HG03025 (cell line): ENCODE measurements around the gene BRSK2.

Source experiments
- ATAC-seq: cut with Tn5 transposase; IDR thresholded peaks from one replicate; pipeline ENCODE4 v1.9.1; 2021; ENCODE audit warnings: mild to moderate bottlenecking, moderate library complexity; ENCODE audit not compliant: unreplicated experiment, low FRiP score

Gene BRSK2

GRCh38 chr11:1478011-1478410, 88.3 kb downstream of the BRSK2 start:
- no peak for ATAC-seq

DNA sequence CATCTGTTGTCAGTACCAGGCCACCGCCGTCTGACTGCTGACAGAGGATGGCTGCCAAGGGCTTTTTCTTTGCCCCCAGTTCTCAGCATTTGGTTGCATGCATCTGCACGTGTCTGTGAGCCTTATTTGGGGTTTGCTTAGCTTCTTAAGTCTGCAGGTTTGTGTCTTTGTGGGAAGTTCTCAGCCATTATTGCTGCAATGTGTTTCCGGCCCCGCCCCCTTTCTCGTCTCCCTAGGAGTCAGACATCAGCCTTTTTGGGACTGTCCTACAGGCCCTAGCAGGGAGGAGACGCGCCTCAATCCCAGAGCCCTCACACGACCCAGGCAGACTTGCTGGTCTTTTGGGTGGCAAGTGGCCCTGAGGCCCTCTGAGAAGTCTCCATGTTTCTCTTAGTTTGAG, 88.8 kb downstream of the BRSK2 start:
- ATAC-seq = no peak

DNA sequence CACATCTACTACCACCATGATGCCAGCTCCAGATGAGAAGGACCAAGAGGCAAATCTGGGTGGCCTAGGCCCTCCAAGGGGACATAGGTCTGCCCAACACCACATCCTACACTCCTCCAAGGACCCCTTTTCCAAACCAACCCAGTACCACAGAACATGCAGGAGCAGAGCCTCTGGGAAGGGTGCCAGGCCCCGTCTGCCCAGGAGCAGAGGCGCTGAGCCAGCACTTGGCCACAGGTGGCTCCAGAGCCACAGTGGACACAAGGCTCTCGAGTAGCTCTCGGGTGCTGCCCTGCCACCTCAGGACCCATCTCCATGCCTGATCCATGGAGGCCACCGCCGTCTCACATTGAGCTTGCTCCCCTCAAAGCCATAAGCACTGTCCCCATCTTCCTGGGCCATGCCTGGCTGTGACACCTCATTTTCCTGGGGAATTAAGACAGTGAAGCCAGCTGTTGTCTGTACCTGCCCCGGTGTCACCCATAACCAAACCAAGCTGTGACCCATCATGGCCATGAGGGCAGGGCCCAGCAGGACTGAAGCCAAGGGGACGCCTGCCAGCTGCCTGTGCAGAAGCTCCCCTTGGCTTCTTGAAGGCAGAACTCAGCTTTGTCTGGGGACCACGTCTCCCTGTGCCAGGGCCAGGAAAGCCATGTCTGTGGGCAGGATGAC, 89.4 kb downstream of the BRSK2 start:
- no peak for ATAC-seq

- no peak for ATAC-seq
These were observed 90.0 kb downstream of the BRSK2 start for GRCh38 chr11:1479678-1480118.

- no peak for ATAC-seq
These were observed 90.4 kb downstream of the BRSK2 start for GRCh38 chr11:1480191-1480554.

- no peak for ATAC-seq
These were observed 91.1 kb downstream of the BRSK2 start for GRCh38 chr11:1480555-1481482.

DNA sequence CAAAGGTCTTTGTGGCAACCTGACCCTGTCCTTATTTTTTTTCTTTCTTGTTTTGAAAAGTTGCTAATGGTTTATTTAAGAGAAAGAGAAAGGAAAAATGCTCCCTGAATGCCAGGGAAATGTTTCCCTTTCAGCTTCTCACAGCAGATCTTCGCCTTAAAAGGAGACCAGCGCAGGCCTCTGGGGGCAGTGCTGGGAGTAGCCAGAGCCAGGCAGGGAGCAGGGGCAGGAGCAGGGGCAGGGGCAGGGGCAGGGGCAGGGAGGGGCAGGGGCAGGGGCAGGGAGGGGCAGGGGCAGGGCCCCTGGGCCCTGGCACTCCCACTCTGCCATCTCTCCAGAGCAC, 91.7 kb downstream of the BRSK2 start:
- no peak for ATAC-seq

DNA sequence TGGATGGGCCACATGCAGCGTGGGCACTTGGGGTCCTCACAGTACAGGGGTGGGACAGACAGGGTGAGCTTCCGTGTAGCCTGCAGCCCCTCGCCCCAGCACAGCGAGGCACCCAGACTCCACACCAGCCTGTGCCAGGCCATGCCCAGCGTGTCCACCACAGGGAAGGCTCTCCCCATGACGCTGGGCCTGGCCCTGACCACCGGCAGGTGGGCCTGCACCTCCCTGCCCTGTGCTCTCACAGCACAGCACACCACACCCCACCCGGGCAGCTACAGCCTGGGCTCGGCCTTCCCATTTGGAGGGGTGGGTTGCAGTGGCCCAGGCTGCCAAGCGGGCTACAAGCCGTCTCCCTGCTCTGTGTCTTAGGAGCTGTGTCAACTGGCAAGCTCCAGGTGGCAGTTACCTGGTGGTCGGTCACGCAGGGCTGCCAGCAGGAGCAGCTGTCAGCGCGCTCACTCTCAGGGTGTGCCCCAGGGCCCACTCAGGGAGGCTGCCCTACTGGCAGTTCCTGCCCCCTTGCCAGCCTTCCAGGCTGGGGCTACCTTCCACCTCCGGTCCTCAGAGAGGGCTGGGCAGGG, 92.2 kb downstream of the BRSK2 start:
- ATAC-seq = no peak

GRCh38 chr11:1482581-1483444, 93.1 kb downstream of the BRSK2 start:
- ATAC-seq = no peak

GRCh38 chr11:1483445-1483961, 93.8 kb downstream of the BRSK2 start:
- ATAC-seq = no peak

DNA sequence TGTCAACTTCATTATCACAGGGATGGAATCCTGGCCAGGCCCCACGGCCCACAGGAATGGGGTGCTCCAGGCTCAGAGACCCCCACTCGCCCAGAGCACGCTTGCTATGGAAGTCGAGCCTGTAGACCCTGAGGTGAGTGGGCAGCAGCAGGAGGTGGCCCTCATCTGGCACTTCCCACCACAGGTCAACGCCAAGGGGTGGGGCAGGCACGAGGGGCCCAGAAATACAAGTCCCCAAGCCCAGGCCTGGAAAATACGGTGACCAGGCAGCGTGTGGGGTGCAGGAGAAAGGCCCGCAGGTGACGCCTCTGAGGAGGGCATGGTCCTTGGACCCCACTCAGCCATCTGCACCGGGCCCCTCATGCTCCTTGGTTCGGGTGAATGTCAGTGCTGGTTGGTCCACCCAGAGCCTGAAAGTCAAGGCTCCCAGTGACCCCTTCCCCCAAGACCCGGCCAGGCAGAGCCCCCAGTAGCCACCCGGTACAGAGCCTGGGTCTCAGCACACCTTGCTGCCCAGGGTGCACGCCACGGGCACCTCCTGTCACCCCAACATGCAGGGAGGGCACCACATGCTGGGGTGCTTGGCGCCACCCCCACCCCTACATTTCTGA, 94.4 kb downstream of the BRSK2 start:
- ATAC-seq = no peak

DNA sequence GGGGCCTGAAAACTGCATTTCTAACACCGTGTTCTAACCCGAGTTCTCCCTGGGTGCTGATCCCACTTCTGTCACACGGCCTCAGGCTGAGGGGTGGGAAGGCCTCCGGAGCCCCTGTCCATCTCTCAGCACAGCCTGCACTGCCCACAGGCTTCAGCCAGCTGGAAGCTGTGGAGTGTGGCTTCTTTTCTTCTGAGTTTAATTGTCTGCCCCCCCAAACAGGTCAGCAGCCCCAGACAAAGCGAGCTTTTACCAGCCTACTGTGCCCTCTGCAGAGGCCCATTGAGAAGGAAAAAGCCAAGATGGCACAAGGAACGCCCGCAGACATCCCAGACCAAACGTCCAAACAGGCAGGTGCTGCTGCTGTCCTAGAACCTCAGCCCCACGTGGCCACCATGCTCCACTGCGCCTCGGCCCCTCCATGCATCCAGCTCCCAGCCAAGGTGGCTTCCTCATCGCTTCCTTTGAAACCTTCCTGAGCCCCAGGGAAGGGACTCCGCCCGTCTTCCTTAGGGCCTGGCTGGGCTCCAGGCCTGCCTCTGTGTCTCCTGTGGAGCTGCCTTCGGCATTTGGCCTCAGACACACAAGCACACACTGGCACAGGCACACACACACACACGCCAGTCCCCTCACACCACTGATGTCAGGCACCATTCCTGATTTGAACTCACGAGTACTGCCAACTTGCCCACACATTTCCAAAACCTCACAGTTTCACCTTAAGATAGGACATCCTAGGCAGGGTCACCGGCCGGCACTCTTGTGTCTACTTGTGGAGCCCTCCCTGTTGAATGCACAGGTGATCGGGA, 95.2 kb downstream of the BRSK2 start:
- ATAC-seq = no peak

DNA sequence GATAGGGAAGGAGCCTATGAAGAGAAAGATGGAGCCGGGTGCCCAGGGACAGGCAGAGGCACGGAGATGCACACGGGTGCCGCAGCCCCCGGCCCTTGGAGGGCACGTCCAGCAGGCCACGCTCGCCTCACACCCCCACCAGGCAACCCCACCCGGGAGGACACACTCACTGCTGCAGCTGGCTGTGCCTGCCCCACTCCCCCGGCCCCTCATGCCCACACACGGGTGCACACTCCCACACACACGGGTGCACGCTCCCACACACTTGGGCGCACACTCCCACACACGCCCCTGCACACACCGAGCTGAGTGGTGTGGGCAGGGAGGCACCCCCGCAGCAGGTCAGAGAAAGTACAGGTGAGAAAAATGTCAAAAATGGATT, 95.8 kb downstream of the BRSK2 start:
- no peak for ATAC-seq

DNA sequence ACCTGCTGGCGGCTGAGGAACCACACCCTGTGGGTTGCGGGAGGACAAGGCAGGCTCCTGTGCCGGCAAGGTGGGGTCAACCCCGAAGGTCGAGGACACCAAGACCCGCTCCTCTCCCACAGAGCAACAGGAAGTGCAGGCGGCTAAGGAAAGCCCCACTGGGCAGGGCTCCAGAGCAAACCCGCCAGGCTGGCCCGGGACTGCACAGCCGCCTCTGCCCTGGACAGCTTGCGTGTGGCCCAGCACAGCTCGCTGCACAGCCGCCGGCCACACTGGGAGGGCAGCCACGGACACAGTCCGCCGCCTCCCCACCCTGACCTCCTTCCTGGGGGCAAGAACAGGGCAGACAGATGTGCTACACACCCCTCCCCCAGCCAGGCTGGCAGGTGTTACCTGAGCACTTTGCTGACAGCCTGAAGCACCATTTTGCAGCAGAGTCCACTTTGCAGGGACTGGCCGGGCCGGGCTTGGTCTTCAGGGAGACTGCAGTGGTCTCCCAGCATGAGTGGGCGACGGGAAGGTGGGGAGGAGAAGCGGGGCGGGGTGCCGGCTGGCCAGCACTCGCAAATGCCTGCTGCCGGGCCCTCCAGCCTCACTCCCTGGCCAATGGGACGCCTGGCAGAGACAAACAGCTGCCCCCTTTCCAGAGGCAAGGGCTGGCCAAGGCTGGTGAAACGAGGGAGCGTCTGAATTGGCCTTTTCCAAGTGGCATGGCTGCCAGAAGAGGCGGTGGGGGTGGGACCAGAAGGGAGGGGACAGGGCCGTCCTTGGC, 96.5 kb downstream of the BRSK2 start, which contains the start of gene MOB2:
Gene MOB2, minus strand, starts transcription at position 726 of the 772 bp plus-strand sequence. Its CDS starts 223 bp downstream, at position 503.
- no peak for ATAC-seq

DNA sequence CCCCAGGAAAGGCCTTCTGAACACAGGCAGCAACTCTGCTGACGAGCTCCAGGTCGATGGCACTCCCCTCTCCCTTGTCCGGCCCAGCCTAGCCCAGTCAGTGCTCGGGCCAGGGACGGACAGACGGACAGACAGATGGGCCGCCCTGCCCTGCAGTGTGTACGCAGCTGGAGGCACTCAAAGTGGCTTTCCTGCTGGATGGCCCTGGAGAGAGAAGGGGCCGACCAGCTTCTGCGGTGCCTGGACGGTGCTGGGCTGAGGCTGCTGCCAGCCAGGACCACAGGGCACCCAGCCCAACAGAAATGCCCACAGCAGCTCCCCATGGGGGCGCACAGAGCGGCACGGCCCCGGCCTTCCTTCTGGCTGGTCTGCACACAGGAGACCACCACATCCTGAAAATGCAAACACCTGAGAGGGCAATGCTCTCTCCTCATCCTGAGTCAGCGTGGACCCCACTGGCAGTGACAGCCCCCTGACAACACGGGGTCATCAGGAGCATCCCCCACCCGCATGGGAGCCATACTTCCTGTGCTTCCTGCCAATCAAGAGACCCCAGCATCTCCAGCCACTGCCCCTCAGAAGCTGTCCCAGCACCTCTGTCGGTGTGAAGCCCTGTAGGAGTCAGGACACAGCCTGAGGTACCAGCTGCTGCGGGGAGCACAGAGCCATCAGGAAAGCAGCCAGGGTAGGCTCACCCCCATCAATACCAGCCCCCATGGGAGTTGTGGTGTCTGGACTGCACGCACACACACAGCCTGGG, 97.5 kb downstream of the BRSK2 start:
- ATAC-seq = no peak

DNA sequence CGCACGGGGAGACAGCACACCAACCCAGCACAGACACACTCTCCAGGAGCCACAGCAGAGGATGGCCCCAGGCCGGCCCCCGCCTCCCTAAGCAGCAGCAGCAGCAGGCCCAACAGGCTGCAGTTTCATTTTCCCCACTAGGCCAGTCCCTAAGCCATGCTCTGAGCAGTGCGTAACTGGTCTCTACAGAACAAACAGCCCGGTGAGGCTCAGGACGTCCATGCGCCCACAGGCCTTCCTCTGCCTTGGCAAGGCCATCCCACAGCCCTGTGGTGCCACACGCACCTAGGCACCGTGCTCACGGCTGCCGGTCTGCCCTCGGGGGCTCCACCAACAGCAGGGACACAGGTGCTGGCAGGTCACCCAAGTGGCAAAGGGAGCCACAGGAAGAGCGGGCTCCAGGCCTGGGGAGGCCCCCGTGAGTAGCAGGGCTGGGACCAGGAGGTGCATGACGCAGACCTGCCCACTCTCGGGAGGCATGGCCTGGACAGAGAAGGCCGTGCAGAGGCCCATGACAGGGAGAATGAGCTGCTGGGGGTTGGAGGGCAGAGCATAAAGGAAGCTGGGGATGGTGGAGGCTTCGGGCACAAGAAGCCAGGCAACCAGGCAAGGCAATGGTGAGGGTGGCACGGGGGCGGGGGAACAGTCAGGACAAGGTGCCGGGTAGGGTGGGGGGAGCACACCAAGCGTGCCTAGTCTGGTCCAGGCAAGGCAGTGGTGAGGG, 98.3 kb downstream of the BRSK2 start:
- no peak for ATAC-seq

DNA sequence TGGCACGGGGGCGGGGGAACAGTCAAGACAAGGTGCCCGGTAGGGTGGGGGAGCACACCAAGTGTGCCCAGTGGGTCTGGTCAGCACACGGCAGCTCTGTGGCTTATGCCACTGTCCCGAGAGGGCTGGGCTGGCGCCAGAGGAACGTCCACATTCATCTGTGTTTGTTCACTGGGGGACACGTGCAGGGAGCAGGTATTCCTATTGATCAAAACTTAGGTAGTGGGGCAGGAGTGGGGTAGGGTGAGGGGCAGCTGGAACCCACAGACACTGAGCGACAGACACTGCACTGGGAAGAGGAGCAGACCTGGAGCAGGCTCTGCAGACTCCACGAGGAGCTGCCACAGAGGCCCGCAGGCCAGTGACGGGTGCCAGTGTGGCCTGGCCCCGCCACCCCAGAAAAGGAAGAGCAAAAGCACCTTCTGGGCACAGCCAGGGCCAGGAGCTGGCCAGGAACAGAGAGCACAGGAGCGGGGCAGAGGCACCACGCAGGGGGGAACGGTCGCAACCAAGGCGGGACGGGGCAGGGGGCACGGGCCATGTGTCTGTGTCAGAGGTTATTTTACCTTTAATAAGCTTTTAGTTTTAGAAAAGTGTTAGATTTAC, 98.9 kb downstream of the BRSK2 start:
- ATAC-seq = no peak
